ENCODE data around the gene AFF3.

AFF3 gene

DNA sequence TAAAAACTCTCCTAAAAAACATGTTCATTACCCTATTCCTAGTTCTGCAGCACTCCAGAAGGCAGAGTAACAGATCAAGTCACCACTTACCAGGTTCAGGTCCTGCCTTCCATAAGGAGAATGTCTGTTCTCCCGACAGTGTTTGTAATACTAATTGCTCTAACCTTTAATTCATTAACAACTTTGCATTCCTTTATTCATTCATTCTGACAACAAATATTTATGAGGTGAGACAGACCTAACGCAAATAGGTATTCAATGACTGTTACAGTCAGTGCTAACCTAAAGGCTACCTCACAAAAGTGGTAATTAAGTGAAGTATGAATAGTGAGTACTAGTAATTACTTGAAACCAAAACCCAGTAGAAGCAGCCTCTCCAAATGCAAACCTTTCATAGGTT is 224.0 kb downstream of the AFF3 start:
- no peak for DNase-seq

DNA sequence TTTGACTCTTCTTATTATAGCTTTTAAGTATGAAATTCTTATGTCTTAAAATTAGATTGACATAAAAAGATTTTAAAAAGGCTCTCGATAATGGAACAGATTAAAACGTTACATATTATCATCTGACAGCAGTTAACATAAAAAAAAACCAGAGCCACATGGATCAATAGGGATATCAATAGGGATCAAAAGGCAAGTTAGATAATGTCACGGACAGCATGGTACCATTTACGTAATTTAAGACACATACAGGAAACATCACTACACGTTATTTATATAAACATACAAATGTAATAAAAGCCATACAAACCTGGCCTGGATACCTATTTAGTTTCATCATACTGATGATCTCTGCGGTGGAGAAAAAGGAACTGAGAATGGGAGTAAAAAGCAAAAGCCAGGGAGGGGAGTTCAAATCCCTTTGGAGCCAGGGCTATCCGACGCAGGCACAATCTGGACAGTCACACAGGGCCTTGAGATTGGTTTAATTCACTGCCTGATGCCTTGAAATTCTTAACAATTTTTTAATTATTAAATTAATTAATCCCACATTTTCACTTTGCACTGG is 227.2 kb downstream of the AFF3 start:
- no peak for DNase-seq

DNA sequence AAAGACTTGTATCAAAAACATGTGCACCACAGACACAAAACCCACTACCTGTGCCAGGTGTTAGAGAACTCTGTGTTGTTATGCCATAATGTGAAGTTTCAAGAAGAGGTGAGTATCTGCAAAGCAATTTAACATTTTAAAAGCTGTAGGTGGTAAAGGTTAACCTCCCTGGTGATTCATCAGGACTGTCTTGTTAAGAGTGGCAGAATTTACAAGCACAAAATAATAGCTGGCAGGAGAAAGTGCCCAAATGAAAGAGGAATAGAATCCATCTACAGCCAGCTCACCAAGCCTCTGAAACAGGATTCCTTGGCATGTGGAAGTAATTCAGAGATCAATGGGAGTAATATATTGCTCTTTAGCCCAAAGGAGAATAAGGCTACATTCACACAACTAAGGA is 230.7 kb downstream of the AFF3 start:
- no peak for DNase-seq

DNA sequence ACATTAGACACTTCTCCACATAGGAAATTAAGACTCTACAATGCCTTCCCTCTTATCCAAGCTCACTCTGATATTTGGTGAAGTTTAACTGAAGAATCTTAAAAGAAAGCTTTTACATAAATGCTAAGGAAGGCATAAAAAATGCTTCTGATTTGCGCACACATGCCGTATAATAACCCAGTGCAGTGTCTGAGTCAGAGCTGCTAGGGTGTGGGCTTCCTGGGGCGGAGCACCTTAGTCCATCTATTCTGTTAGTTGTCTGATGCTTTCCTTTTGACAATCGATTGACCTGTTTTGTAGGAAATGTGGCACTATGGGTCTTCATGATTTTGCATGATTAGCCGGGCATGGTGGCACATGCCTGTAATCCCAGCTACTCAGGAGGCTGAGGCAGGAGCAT is 231.5 kb downstream of the AFF3 start:
- no peak for DNase-seq

DNA sequence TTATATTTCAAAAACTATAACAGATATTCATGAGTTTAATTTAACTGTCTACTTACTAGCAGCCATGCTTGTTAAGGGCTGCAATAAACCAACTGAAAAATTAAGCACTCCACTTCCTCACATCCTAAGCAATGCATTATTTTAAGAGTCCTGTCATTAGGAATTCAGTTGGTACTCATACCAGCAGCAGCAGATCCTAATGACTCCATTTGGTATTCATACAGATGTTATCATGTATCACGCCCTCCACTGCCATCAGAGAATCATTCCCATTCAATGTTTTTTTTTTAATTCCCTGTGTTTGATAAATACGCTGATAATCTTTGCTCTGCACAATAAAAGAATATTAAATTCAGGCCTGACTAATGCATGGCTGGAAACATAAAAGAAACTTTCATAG is 236.8 kb downstream of the AFF3 start:
- no peak for DNase-seq

DNA sequence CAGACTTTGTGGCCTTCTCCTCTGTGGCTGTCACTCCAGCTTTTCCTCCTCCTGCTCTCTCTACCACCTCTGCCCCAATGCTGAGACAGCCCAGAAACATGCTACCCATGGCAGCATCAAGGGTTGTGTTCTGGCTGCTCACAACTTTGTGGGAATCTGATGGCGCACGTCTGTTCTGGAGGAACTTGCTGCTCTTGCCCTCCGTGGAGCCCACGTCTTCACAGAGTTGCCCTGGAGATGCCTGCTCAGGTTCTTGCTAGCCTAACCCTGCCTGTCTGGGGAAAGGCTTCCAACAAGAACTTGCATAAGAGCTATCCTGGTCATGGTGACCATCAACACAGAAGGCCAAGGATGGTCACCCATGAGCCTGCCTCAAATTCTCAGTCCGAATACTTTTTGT is 237.4 kb downstream of the AFF3 start:
- DNase-seq, result no peak

DNA sequence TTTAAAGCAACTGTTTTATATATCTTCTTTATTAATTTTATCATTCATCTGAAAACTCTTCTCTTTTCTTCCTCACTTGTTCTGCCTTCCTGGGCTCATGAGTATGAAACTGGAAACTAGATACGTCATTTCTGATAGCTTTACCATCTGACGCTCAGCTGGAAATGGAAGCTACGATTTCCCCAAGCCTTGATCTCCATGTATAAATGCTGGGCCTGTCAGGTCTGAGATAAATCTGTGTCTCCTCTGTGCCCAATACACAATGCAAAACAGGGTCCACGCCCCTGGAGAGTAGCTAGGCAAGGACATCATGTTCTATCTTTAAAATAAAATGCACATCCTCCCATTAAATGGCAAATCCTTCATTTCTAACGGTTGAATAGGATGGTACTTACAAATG is 238.4 kb downstream of the AFF3 start:
- DNase-seq, result no peak

DNA sequence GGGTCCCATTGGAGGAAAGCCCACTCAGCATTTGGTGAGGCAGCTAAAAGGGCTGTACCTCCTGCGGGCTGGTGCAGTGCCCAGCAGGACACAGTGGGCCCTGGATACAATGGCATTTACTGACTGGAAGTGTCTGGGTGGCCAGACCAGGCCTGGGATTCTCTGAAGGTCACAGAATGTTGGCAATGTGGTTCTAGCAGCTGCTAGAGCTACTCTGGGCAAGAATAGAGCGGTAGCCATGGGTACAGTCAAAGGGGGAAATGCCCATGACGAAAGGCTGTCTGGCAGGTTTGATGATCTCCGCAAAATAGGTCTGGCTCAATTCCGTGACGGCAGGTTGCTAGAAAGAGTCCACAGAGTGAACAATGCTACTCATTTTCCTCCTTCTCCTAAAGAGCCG is 241.8 kb downstream of the AFF3 start:
- DNase-seq, result no peak

DNA sequence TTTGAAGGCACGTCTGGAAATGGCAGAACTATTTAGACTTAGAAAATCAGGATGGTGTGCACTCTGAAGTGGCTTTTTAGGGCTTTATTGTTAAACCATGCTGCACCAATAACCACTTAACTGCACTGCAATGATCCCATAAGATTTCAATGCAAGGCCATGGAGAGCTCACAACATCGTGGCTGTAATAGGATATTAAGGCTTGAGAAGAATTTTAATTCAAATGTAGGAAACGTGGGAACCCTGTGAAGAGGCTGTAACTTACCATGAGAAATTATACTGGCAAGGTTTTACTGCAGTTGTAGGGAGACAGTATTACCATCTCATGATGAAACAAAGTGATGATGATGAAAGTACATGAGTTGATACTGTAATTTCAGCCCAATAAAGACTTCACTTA is 242.5 kb downstream of the AFF3 start:
- DNase-seq, result no peak

DNA sequence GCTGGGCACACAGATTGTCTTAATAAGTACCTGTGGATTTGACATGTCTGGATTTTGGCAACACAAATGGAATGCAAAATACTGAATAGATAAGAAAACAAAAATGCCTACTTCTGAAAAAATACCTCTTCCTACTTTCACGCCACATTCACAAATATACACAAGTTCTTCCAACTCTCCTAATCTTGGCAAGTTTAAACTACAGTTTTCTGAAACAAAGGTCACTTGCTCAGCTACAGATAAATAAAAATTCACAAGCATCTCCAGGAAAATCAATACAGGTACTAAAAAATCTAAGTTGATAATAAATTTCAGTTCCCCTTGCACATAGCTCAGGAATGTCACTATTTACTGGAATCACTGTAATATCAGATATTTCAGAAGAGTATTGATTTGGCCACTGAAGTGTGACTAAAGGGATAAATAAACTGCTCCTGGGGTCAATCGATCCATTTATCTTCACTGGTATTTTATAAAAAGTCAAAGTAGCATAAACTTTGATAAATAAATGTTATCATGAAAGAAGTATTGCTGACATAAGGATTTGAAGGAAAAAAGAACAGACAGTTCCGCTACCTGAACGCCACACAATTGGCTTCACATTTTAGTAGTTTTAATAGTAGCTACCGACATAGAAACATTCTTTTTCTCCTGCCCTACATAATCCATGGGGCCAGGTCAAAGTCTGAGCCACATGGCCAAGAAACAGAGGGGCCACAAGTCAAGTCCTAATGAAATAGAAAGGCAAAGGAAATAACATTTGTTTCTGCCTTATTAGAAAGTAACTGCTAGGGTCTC is 243.1 kb downstream of the AFF3 start:
- DNase-seq, result no peak

DNA sequence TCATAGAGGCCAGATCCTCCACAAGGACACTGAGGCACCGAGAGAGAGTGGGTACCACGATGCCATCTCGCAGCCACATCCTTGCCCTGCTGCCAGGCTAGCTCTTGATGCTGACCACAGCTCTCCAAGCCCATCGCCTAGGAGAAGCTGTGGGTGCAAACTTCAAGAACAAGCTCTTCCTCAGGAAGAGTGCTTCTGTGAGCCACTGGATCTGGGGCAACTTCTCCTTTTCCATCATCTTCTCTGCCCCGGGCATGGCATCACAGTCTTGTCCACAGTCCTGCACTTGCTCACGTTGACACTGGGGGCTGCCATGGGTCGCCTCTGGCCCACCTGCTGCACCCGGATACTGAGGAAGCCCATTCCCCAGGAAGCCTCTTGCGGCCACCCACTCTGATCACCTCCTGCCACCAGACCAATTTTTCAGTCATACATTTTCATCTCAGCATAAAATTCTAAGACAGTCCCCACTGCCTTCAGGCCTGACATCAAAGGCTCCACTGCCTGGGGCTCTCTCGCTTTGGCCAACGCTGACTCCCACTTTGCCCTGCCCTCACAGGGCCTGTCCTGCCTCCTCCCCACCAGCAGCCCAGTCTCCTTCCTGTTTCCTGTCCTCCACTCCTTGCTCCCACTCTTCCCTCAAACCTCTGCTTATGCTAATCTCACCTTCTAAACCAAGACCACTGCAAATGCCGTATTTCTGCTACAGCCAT is 243.9 kb downstream of the AFF3 start:
- no peak for DNase-seq

DNA sequence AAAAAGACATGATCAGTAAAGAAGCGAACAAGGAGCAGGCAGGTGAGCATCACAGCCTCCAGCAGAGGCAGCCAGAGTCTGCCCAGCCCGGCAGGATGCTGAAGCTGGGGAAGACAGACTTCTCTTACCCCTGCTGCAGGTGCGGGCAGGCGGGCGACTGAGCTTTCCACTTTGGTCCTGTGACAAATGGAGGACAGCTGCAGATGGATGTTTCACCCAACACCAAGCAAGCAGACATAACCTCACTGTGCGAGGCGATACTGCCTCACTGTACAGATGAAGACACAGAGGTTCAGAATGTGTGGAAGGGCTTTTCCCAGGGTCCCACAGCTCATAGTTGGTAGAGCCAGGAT is 251.0 kb downstream of the AFF3 start:
- DNase-seq, result no peak

DNA sequence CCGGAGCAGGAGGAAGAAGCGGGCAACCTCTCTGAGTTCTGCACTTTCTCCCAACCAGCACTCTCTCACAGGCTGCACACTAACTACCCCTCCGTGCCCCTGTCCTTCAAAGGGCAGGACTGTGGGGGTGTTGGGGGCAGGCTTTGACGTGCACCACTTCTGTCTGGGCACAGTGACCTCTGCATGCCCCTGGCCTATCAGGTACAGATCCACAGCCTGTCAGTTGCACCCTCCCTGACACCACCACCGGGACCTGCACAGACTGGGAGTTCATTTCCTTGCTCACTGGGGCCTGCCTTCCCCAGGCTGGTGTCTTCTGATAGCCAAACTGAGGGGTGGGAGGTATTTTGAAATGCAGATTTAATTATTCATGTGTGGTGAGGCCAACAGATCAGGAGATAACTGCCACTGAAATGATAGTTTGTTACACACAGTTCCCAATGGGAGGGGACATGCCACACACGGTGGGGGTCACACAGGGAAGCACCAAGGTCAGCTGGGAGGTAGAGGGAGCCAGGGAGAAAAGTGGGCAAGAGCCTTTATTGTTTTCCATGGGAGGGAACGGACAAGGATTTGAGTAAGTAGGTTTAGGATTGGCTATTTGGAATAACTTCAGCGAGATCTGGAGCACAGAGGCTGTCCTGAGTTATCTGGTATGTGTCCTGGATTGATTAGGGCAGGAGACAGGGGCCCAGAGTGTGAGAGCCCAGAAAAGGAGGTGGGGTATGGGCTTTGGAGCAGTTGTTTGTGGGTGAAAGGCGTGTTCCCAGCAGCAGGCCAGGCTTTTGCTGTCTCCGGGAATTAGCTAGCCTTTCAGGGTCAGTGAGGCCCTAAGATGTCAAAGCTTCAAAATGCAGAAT is 251.6 kb downstream of the AFF3 start:
- no peak for DNase-seq

DNA sequence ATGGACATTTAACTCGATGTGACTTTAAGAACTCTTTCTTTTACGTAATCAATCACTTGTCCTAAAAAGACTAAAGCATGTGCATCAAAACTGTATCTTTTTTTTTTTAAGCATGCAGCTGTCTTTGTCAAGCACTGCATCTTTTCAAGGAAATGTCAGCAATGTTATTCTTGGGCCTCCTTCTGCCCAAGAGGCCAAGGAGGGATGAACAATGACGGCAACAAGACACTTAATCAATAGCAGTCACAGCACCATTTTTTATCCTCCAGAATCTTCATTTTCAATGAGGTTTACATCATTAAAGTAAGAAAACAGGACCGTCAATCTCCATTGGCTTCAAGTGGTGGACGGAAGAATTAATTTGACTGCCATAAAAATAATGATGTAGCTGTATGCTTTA is 253.8 kb downstream of the AFF3 start:
- no peak for DNase-seq

DNA sequence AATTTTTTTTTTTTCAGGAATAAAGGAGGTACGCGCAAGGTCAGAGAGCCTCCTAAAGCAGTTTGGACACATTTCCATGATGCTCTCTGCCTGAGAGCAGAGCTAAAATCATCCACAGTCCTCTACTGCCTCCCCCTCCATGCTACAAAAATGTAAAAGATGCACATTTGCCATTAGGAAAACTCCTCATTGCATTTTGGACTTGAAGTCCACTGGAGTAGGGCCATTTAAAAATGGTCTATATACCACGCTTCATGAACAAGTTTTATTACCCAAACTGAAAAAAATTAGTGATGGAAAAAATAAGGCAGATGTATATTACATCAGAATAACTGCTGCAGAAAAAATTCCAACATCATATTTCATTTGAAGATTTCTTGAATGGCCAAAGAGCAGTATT is 256.0 kb downstream of the AFF3 start:
- DNase-seq, result no peak

DNA sequence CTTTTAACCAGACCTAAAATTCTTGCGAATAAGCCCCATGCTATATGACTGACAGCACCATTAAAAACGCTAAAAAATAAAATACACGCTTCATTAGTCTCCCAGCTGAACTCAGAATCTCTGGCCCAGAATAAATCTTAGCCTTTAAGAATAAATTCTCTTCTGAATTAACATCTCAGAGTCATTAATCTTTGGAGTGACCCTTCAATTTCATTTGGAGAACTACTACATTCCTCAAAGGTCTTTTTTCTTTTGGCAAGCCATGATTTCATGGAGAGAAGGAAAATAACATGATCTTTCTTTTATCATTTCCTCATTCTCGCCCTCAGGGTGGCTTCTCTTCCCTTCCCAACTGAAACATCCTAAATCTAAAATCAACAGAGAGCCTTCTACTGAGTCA is 259.0 kb downstream of the AFF3 start:
- DNase-seq, result no peak

DNA sequence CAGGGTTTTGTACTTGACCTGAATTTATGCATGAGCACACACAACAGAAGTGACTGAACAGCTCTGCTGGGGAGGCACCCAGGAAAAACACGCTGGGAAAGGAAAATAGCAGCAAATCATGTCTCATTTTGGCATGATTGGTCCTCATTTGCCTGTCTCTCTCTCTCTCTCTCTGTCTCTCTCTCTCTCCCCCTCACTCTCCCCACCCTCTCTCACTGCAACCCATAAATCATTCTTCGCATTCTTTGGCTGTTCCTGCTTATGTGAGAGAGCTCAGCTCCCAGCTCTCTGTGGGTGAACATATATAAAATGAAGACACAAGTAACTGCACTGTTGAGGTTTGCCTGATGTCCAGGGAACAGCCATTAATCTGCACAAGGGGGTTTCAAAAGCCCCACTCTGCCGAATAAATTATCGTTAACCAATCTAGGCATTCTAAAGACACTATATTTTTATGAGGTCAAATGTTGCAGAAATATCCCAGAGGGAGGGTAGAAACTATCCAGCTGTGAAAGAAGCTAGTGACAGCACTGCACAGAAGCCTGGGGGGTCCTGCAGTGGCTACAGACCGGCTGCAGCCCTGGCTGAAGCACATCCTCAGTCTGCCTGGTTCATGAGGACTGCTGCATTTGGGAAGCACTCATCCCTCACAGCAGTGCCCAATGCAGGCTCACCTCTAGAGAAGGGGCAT is 260.3 kb downstream of the AFF3 start:
- no peak for DNase-seq

DNA sequence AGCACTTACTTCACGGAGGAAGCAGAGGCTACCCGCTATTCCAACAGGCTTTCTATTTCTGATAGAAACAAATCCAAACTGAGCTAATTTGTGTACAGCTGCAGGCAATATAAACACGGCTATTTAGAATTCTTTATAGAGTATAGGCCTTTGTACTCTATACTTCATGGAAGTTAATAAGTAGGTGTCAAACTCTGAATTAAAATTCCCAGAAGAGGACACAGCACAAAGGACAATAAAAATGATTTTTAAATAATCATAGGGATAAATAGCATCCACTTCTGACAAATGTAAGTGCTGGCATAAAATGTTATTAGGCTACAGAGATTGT is 261.5 kb downstream of the AFF3 start:
- DNase-seq, result no peak

DNA sequence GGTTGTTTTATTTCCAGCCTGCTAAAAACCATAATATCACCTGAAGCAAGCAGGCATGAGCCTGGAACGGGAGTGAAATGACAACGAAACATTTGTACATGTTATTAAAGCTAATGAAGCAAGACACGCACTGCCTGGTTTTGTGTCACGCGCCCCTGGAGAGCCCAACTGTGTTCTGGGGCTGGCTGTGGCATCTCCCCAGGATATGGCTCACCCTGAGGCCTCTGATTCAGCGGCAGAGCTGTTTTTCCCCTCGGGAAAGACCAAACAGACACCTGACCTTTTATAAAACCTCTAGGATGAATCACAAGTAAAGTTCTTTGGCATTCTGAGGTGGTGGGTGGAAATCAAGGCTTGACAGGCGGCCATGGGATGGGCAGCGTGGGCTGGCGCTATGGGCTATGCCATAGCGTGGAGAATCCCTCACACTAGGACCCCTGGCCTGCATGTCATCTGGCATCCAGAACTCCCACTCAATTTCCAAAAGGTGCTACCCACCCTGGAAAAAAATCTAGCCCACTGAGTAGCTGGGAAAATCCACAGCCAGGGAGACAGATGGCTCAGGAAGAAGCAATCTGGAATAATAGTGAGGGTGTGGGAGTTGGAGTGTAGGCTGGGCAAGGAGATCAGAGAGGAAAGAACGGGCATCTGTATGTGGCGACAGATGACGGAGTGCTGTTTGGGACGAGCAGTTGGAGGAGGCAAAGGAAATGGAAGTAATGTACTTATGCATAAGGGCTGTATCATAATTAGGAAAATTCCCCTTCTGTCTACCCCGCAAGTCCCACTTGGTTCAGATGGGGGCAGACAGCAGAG is 262.0 kb downstream of the AFF3 start:
- no peak for DNase-seq

DNA sequence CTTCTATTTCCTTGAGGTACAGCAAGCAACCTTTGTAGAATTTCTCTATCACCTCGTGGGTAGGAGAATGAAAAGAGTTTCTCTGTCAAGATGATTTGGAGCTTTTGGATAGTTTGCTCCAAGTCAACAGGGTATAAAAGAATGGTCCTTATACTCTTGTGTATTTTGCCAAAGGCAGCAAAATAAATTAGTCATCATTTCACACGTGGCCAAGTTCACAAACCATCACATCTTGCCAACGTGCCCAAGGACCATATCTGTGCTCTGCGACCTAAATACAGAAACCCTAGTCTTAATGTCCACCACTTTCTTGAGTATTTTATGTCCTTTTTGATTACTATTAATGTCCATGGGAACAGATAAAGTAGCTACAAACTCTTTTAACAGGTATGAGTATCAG is 262.9 kb downstream of the AFF3 start:
- DNase-seq, result no peak

DNA sequence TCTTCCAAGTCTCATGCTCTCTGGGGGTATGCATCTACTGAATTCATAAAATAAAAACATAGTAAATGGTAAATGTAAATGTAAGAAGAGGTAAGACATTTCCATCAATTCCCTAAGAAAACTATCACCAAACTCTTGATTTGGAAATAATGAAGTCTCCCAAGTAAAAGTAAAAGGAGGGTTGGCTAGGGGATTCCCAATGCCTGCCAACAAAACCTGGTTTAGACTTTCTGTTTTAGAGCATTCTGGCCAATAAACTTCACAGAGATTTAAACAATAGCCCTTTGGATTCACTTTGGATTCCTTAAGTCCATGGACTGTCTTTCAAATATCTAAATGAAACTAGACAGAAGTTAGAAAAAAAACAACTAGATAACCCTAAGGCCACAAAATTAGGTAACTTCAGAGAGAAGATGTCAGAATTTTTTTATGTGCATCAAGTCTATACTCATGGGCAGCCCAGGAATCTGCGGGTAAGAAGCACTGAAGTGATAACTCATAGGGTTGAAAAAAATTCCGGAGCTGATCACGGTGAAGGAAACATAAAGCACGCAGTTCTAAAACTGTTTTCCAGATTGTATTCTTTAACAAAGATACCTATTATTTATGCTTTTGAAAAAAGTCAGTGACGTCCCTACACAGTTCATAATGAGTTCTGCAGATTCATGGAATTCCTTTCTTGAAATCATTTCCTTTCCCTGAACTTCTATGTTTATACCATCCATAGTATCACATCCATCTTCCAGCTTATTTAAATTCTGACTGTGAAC is 263.6 kb downstream of the AFF3 start:
- no peak for DNase-seq
